GM21367 (cell line): Measurements from ENCODE around the gene NSMCE4A.
A peak's percentile ranks its signal among the peaks of the same experiment; 100 is the strongest.
"Not testable (repeated sequence)": the region's sequence is repeated elsewhere in the genome, so short reads cannot be mapped to it uniquely, and the experiment has no call there.

Experiments used
- ATAC-seq: cut with Tn5 transposase; IDR thresholded peaks from one replicate; pipeline ENCODE4 v1.9.1; 2021; ENCODE audit not compliant: unreplicated experiment

Gene NSMCE4A

GRCh38 chr10:121988361-121989324, 13.6 kb upstream of the NSMCE4A start, which contains the start of gene TACC2:
TACC2 (plus strand) TSS chr10:121989163; CDS start chr10:122021982, 32,819 bp downstream.
- ATAC-seq, result no peak

DNA sequence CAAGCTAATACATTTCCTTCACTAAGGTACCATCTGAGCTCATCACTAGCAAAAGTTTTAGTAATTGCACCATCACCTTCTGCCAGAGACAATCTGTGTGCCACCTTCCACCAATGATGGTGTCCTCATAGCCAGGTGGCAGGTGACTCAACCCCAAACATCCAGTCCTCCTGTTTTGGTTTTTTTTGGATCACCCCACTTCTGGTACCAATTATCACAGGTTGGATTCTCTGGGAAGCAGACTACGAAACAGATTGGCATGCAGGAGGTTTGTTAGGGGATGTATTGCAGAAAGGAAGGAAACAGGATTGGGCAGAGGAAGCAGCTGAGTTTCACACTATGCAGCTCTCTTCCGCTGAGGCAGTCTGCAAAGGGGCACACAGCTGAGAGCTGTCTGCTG, 9.4 kb upstream of the NSMCE4A start:
- ATAC-seq, result no peak

GRCh38 chr10:121983852-121984251, 8.8 kb upstream of the NSMCE4A start:
- no peak for ATAC-seq

GRCh38 chr10:121981346-121981745, 6.3 kb upstream of the NSMCE4A start:
- no peak for ATAC-seq

DNA sequence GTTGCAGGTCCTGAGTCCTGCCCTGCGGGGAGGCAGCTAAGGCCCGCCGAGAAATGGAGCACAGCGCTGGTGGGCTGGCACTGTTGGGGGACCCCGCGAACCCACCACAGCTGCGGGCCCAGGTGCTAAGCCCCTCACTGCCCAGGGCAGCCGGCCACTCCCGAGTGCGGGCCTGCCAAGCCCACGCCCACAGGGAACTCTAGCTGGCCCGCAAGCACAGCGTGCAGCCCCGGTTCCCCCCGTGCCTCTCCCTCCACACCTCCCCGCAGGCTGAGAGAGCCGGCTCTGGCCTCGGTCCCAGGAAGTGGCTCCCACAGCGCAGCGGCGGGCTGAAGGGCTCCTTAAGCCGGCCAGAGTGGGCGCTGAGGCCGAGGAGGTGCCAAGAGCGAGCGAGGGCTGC, 3.5 kb upstream of the NSMCE4A start:
- ATAC-seq, result no peak

DNA sequence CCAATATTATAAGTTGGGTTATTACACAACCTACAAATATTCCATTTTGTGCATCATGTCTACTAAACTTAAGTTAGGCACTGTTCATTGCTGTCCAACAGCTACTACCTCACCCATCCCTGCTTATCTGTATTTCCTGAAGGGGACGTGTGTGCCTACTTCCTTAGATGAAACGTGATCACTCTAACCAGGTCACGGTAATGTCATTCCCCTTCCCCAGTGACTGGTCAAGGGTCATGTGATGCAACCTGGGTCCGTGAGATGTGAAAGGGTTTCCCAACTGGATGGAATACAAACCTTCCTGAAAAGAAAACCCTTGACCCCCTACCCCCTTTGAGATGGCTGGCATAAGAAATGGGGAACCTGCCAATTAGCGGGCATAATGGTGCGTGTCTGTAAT, 1.6 kb upstream of the NSMCE4A start:
- ATAC-seq, result no peak

- ATAC-seq, result no peak
Measured at GRCh38 chr10:121975295-121976086, 474 bp upstream of the NSMCE4A start.

- ATAC-seq, result peak; percentile 33
Measured at GRCh38 chr10:121974019-121974534, 940 bp downstream of the NSMCE4A start.

- ATAC-seq, result not testable (repeated sequence)
Measured at GRCh38 chr10:121969086-121969485, 5.9 kb downstream of the NSMCE4A start.

- no peak for ATAC-seq
Measured at GRCh38 chr10:121965996-121966395, 9.0 kb downstream of the NSMCE4A start.

- no peak for ATAC-seq
Measured at GRCh38 chr10:121961456-121961855, 13.6 kb downstream of the NSMCE4A start.

DNA sequence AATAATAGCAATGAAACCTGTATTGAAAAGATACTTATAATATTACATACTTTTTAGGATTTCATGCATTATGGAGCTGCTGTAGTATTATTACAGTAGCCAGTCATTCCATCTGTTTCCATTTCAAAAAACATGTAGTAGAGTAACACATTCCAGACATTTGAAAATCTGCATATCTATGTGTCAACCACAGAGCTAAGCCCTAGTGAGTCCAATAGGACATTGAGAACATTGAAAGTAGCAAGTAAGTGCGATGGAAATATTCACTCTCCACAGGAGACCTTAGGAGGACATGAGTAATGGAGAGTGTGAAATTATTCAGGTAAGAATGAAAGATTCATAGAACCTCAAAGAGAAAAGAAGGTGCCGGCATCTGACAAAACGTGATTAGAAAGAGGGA, 15.3 kb downstream of the NSMCE4A start:
- ATAC-seq, result no peak

DNA sequence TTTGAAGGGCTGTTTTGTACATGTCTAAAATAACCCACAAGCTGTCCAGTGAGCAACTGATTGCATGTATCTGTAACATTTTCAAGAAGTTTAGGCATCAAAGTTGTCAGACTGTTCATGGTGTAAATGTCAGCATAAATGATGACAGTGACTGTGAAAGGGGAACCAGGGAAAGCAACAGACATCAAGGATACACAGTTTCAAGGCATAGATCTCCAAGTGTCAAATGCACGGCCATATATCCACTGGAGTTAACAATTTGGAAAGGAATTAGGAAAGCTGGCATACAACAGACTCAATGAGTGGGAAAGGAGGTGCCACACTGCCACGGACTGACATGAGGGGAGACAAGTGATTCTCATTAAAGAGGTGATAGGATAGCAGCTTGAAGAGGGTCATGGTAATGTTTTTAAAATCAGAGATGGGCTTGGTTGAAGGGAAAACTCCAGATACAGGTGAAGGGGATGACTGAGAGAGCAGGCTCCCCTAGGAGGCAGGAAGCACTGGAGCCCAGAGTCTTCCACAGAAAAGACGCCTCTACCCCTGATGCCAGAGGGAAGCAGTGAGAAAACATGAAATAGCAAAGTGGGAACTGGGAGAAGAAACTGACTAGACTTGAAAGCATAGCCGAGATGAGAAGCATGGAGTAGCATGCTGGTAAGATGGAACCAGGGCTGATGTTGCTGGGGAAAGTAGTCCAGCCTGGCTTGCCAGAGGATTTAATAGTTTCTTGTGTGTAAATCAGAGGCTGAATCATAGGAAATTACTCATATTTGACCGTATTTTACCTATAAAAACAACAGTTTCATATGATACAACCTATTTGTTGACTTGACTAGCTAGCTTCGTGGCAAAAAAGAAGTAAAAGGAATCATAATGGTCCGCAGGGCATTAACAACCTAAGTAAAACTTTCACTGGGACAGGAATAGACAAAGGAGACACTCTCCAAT, 18.6 kb downstream of the NSMCE4A start:
- ATAC-seq, result no peak

DNA sequence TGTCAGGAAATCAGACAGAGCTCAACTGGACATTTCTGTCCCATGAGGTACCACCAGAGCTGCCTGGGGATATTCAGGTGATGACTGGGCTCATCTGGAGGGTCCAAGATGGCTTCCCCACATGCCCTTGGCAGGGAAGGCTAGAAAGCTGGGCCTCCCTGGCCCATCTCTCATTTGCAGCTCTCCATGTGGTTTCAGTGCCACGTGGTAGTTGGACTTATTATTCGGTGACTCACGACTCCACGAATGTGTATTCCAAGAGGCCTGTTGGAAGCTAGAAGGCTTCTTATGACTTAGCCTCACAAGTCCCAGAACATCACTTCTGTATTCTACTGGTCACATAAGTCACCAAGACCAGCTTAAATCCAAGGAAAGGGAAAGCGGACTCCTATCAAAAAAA, 22.8 kb downstream of the NSMCE4A start:
- no peak for ATAC-seq

DNA sequence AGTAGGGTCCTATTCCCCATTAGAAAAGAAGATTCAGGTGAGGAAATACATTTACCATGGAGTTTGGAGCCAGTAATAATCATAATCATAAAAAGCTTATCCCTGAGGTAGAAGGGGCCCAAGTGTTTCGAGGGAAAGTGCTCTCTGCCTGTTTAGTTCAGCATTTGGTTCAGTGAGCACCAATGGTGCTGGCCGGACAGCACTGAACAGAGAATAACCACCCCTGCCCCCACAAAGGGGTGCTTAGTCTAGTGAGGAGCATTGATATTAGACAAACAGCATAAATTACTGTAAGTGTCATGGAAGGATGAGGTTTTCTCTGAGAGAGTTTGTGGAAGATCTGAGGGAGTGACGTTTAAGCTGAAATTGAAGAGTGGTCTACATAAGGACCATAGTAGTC, 25.6 kb downstream of the NSMCE4A start:
- no peak for ATAC-seq

- no peak for ATAC-seq
Measured at GRCh38 chr10:121949049-121949448, 26.0 kb downstream of the NSMCE4A start.

DNA sequence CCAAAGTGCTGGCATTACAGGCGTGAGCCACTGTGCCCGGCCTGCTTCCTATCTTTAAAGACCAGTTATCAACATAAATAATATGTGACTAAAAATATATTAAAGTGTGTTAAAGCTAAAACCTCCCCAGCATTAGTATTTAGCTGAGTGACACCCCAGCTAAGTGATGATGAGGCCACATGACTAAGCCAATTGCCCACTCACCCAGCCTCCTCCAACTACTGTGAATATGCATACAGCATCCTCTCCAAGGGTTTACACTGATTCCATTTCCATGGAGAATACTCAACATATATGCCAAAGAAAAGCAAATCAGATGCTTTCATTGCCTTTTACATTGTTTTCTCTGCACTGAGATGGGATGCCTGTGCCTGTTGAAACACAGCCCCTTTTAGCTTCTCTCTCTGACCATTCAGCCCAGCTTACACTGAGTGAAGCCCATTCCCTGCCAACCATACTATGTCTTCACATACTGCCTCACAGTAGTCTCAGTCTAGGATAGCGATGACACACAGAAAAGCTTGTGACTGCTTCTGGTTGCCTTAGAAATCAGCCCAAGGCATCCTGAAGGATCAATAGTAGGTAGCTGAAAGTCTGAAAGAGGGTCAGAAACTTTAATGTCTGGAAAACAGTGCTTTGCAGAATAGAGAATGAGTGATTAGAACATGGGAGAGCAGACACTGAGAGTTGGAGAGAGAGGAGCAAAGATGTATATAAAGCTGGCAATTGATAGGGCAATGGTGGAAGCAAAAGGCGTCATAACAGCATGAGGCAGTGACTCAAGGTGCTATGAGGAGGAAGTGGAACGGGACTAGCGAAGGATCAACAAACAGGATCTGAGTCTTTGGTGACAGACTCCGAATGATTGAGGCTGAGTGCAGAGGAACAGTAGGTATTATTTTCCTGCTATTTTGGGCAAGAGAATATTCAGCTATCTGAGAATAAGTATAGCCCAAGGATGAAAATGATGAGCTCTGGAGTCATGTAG, 27.4 kb downstream of the NSMCE4A start:
- no peak for ATAC-seq

GRCh38 chr10:121942749-121943416, 32.1 kb downstream of the NSMCE4A start:
- no peak for ATAC-seq

GRCh38 chr10:121941532-121941931, 33.5 kb downstream of the NSMCE4A start:
- ATAC-seq, result no peak
